ENCODE data around the gene PRKCI.
"Not testable (repeated sequence)": the region's sequence is repeated elsewhere in the genome, so short reads cannot be mapped to it uniquely, and the experiment has no call there.

Gene PRKCI

GRCh38 chr3:170221924-170222646 is at the start of gene PRKCI:
TSS of gene PRKCI (plus strand) at chr3:170222424. CDS start at chr3:170222670, 246 bp downstream.
- peak; percentile 96 for DNase-seq (ENCODE audit: low read depth)

GRCh38 chr3:170178651-170179050 is 43.6 kb upstream of the PRKCI start:
- no peak for DNase-seq (ENCODE audit: low read depth)

- no peak for DNase-seq (ENCODE audit: low read depth)
Observed at GRCh38 chr3:170179432-170179831, 42.8 kb upstream of the PRKCI start.

- no peak for DNase-seq (ENCODE audit: low read depth)
Observed at GRCh38 chr3:170180079-170180907, 41.9 kb upstream of the PRKCI start.

GRCh38 chr3:170180908-170181885 is 41.0 kb upstream of the PRKCI start, which contains the start of gene PHC3:
TSS of gene PHC3 (minus strand) at chr3:170181733. CDS start at chr3:170181715, 18 bp downstream.
- DNase-seq (ENCODE audit: low read depth) = peak; percentile 79

GRCh38 chr3:170189398-170190256 is 32.6 kb upstream of the PRKCI start:
- no peak for DNase-seq (ENCODE audit: low read depth)

- DNase-seq (ENCODE audit: low read depth) = not testable (repeated sequence)
Observed at GRCh38 chr3:170195759-170196158, 26.5 kb upstream of the PRKCI start.

GRCh38 chr3:170196833-170197232 is 25.4 kb upstream of the PRKCI start:
- no peak for DNase-seq (ENCODE audit: low read depth)

GRCh38 chr3:170200987-170201386 is 21.2 kb upstream of the PRKCI start:
- no peak for DNase-seq (ENCODE audit: low read depth)

- DNase-seq (ENCODE audit: low read depth) = no peak
Observed at GRCh38 chr3:170201527-170201926, 20.7 kb upstream of the PRKCI start.

- DNase-seq (ENCODE audit: low read depth) = no peak
Observed at GRCh38 chr3:170203457-170203856, 18.8 kb upstream of the PRKCI start.

GRCh38 chr3:170204023-170204472 is 18.2 kb upstream of the PRKCI start:
- no peak for DNase-seq (ENCODE audit: low read depth)

GRCh38 chr3:170204509-170204908 is 17.7 kb upstream of the PRKCI start:
- no peak for DNase-seq (ENCODE audit: low read depth)

GRCh38 chr3:170205302-170205701 is 16.9 kb upstream of the PRKCI start:
- DNase-seq (ENCODE audit: low read depth) = no peak

- DNase-seq (ENCODE audit: low read depth) = not testable (repeated sequence)
Observed at GRCh38 chr3:170206164-170206762, 16.0 kb upstream of the PRKCI start.

GRCh38 chr3:170207717-170208116 is 14.5 kb upstream of the PRKCI start:
- no peak for DNase-seq (ENCODE audit: low read depth)

- no peak for DNase-seq (ENCODE audit: low read depth)
Observed at GRCh38 chr3:170211668-170212067, 10.6 kb upstream of the PRKCI start.

- no peak for DNase-seq (ENCODE audit: low read depth)
Observed at GRCh38 chr3:170219850-170220249, 2.4 kb upstream of the PRKCI start.

GRCh38 chr3:170220871-170221270 is 1.4 kb upstream of the PRKCI start:
- DNase-seq (ENCODE audit: low read depth) = no peak

All from HS-27A (cell line).